ENCODE data around the gene FRMD4B.

The FRMD4B gene

GRCh38 chr3:69142797-69143454 is 243.0 kb downstream of the FRMD4B start:
- no peaks in the 10 kb centered on the region for H3K9me3 ChIP-seq
- H3K4me1 ChIP-seq (ENCODE audit: control insufficient read depth in 1 of 2, insufficient read depth in 1 of 2, low read depth in 1 of 2, low read length in 1 of 2), result no peaks in the 10 kb centered on the region
- no peak overlapping the region for H3K4me3 ChIP-seq (ENCODE audit: low read depth in 1 of 2, low read length in 1 of 2)
- TF ChIP-seq CTCF (IDR thresholded peaks at IDR 0.05), result no peak
- no peaks in the 10 kb centered on the region for H3K36me3 ChIP-seq
- H3K27me3 ChIP-seq, result peaks cover 4% of the 10 kb centered on the region
- no peak overlapping the region for H3K27ac ChIP-seq

- H3K9me3 ChIP-seq, result no peaks in the 10 kb centered on the region
- no peak overlapping the region for H3K4me3 ChIP-seq (ENCODE audit: low read depth in 1 of 2, low read length in 1 of 2)
- TF ChIP-seq CTCF (IDR thresholded peaks at IDR 0.05), result no peak
- H3K36me3 ChIP-seq, result no peaks in the 10 kb centered on the region
- H3K27ac ChIP-seq, result no peak overlapping the region
- H3K27me3 ChIP-seq, result peaks cover 4% of the 10 kb centered on the region
- no peaks in the 10 kb centered on the region for H3K4me1 ChIP-seq (ENCODE audit: control insufficient read depth in 1 of 2, insufficient read depth in 1 of 2, low read depth in 1 of 2, low read length in 1 of 2)
Measured at GRCh38 chr3:69142090-69142489, 243.8 kb downstream of the FRMD4B start.

- Histone ChIP-seq H3K4me3 (ENCODE audit: low read depth in 1 of 2, low read length in 1 of 2) (no peak overlapping the region), H3K9me3 (no peaks in the 10 kb centered on the region), H3K27ac (no peak overlapping the region), H3K4me1 (ENCODE audit: control insufficient read depth in 1 of 2, insufficient read depth in 1 of 2, low read depth in 1 of 2, low read length in 1 of 2) (no peaks in the 10 kb centered on the region), H3K36me3 (no peaks in the 10 kb centered on the region), H3K27me3 (peaks cover 7% of the 10 kb centered on the region)
- TF ChIP-seq CTCF (IDR thresholded peaks at IDR 0.05), result no peak
Measured at GRCh38 chr3:69141313-69141712, 244.6 kb downstream of the FRMD4B start.

GRCh38 chr3:69137412-69137811 is 248.5 kb downstream of the FRMD4B start:
- TF ChIP-seq CTCF (IDR thresholded peaks at IDR 0.05), result no peak
- H3K27ac ChIP-seq, result no peak overlapping the region
- H3K36me3 ChIP-seq, result no peaks in the 10 kb centered on the region
- H3K9me3 ChIP-seq, result no peaks in the 10 kb centered on the region
- H3K4me1 ChIP-seq (ENCODE audit: control insufficient read depth in 1 of 2, insufficient read depth in 1 of 2, low read depth in 1 of 2, low read length in 1 of 2), result no peaks in the 10 kb centered on the region
- H3K4me3 ChIP-seq (ENCODE audit: low read depth in 1 of 2, low read length in 1 of 2), result no peak overlapping the region
- peaks cover 6% of the 10 kb centered on the region for H3K27me3 ChIP-seq

GRCh38 chr3:69137005-69137404 is 248.9 kb downstream of the FRMD4B start:
- no peak overlapping the region for H3K27ac ChIP-seq

More at GRCh38 chr3:69137005-69137404, 248.9 kb downstream of the FRMD4B start:
- Histone ChIP-seq H3K36me3 (no peaks in the 10 kb centered on the region), H3K9me3 (no peaks in the 10 kb centered on the region), H3K4me3 (ENCODE audit: low read depth in 1 of 2, low read length in 1 of 2) (no peak overlapping the region), H3K4me1 (ENCODE audit: control insufficient read depth in 1 of 2, insufficient read depth in 1 of 2, low read depth in 1 of 2, low read length in 1 of 2) (no peaks in the 10 kb centered on the region), H3K27me3 (peaks cover 3% of the 10 kb centered on the region)
- TF ChIP-seq CTCF (IDR thresholded peaks at IDR 0.05), result no peak
